AG09309 (cell line): ENCODE results near the gene APOA5.

ENCODE experiments used
- DNase-seq: peaks from one replicate; pipeline ENCODE4 v3.0.0-alpha.2; 2010; ENCODE audit warnings: low read depth
- H3K4me3 ChIP-seq: 2 replicates; pipeline ENCODE4 v1.5.1; 2011; ENCODE audit warnings: mild to moderate bottlenecking, low read depth, low read length, moderate library complexity; ENCODE audit not compliant: control insufficient read depth
- CTCF ChIP-seq: IDR thresholded peaks from 2 replicates; pipeline ENCODE4 v1.5.1; 2011; ENCODE audit warnings: mild to moderate bottlenecking, low read depth, low read length, inconsistent platforms; ENCODE audit not compliant: insufficient read depth, control insufficient read depth; ENCODE audit errors: missing control alignments

The APOA5 gene

GRCh38 chr11:116831790-116832349 is 40.2 kb upstream of the APOA5 start:
- no peak for DNase-seq
- TF ChIP-seq CTCF, result no peak
- H3K4me3 ChIP-seq, result no peak overlapping the region

GRCh38 chr11:116830184-116830912 is 38.7 kb upstream of the APOA5 start:
- no peak for TF ChIP-seq CTCF
- H3K4me3 ChIP-seq, result no peak overlapping the region
- DNase-seq, result no peak

DNA sequence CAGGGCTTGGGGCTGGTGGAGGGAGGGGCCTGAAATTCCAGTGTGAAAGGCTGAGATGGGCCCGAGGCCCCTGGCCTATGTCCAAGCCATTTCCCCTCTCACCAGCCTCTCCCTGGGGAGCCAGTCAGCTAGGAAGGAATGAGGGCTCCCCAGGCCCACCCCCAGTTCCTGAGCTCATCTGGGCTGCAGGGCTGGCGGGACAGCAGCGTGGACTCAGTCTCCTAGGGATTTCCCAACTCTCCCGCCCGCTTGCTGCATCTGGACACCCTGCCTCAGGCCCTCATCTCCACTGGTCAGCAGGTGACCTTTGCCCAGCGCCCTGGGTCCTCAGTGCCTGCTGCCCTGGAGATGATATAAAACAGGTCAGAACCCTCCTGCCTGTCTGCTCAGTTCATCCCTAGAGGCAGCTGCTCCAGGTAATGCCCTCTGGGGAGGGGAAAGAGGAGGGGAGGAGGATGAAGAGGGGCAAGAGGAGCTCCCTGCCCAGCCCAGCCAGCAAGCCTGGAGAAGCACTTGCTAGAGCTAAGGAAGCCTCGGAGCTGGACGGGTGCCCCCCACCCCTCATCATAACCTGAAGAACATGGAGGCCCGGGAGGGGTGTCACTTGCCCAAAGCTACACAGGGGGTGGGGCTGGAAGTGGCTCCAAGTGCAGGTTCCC is 38.0 kb upstream of the APOA5 start, which contains the start of gene APOC3:
Gene APOC3, plus strand, starts transcription at position 383 of the 659 bp plus-strand sequence. CDS start 676 bp downstream, outside the sequence.
- H3K4me3 ChIP-seq, result no peak within 1 kb of the TSS
- no peak for TF ChIP-seq CTCF
- DNase-seq, result no peak

DNA sequence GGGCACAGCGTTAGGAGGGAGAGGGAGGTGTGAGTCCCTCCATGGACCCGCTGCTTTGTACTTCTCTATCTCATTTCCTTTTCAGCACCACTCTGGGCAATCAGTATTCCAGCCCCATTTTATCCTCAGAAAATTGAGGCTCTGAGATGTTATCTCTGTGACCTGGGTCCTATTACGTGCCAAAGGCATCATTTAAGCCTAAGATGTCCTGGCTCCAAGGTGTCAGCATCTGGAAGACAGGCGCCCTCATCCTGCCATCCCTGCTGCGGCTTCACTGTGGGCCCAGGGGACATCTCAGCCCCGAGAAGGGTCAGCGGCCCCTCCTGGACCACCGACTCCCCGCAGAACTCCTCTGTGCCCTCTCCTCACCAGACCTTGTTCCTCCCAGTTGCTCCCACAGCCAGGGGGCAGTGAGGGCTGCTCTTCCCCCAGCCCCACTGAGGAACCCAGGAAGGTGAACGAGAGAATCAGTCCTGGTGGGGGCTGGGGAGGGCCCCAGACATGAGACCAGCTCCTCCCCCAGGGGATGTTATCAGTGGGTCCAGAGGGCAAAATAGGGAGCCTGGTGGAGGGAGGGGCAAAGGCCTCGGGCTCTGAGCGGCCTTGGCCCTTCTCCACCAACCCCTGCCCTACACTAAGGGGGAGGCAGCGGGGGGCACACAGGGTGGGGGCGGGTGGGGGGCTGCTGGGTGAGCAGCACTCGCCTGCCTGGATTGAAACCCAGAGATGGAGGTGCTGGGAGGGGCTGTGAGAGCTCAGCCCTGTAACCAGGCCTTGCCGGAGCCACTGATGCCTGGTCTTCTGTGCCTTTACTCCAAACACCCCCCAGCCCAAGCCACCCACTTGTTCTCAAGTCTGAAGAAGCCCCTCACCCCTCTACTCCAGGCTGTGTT is 37.2 kb upstream of the APOA5 start:
- no peak overlapping the region for H3K4me3 ChIP-seq
- no peak for DNase-seq
- no peak for TF ChIP-seq CTCF

- no peak overlapping the region for H3K4me3 ChIP-seq
- no peak for DNase-seq
- no peak for TF ChIP-seq CTCF
These were observed 35.8 kb upstream of the APOA5 start for GRCh38 chr11:116827461-116827860.
